Neural cell (in vitro differentiated cells): ENCODE measurements around the gene PLCB4. TPM values are rescaled to one million over a fixed set of nuclear protein-coding genes. Genes with fewer than 3 reads are reported as not detected.

Experiments
- H2AFZ ChIP-seq: fragments of 200-600, 300-800 bp; sonication (generic), shearing (Covaris generic); 2 replicates; pipeline ENCODE4 v1.6.0; 2014; ENCODE audit warnings: low read depth, mild to moderate bottlenecking, antibody characterized with exemption, low read length, moderate library complexity
- H3F3A ChIP-seq: fragments of 200-600 bp; shearing (Covaris generic); 2 replicates; pipeline ENCODE4 v1.6.1; 2016; ENCODE audit warnings: mild to moderate bottlenecking, moderate library complexity, mixed read lengths, antibody characterized with exemption, low read length; ENCODE audit not compliant: insufficient read depth, poor library complexity, severe bottlenecking
- H3K27ac ChIP-seq: fragments of 200-600, 300-800 bp; sonication (generic), shearing (Covaris generic); 2 replicates; pipeline ENCODE4 v1.5.1; 2014; ENCODE audit warnings: mild to moderate bottlenecking, low read length, moderate library complexity
- H3K27me3 ChIP-seq: fragments of 300-800, 200-600 bp; sonication (generic), shearing (Covaris generic); 2 replicates; pipeline ENCODE4 v1.6.0; 2014; ENCODE audit warnings: mild to moderate bottlenecking, low read depth, low read length, moderate library complexity; ENCODE audit not compliant: insufficient read depth
- H3K36me3 ChIP-seq: fragments of 300-800, 200-600 bp; sonication (generic), shearing (Covaris generic); 2 replicates; pipeline ENCODE4 v1.5.1; 2014; ENCODE audit warnings: mild to moderate bottlenecking, antibody characterized with exemption, low read length, moderate library complexity; ENCODE audit not compliant: insufficient read depth
- H3K4me2 ChIP-seq: fragments of 300-800, 200-600 bp; sonication (generic), shearing (Covaris generic); 2 replicates; pipeline ENCODE4 v1.6.0; 2014; ENCODE audit warnings: mild to moderate bottlenecking, low read length
- H3K4me3 ChIP-seq: fragments of 300-800, 200-600 bp; sonication (generic), shearing (Covaris generic); 2 replicates; pipeline ENCODE4 v1.5.1; 2014; ENCODE audit warnings: mild to moderate bottlenecking, low read length, moderate library complexity
- H3K79me2 ChIP-seq: fragments of 200-600 bp; shearing (Covaris generic); replicated peaks from 2 replicates; pipeline ENCODE4 v1.6.0; 2014; ENCODE audit warnings: mild to moderate bottlenecking, low read length, moderate library complexity; ENCODE audit not compliant: insufficient read depth
- H3K9ac ChIP-seq: fragments of 300-800, 200-600 bp; sonication (generic), shearing (Covaris generic); 2 replicates; pipeline ENCODE4 v1.6.1; 2016; ENCODE audit warnings: mild to moderate bottlenecking, low read length, mixed read lengths
- H3K9me2 ChIP-seq: fragments of 200-600 bp; shearing (Covaris generic); 2 replicates; pipeline ENCODE4 v1.6.1; 2016; ENCODE audit warnings: mild to moderate bottlenecking, low read length, mixed read lengths; ENCODE audit not compliant: insufficient read depth
- H3K9me3 ChIP-seq: fragments of 200-600, 300-800 bp; sonication (generic), shearing (Covaris generic); 2 replicates; pipeline ENCODE4 v1.6.1; 2016; ENCODE audit warnings: mild to moderate bottlenecking, mixed run types, low read length, moderate library complexity, mixed read lengths
- H4K20me1 ChIP-seq: fragments of 200-600 bp; shearing (Covaris generic); 2 replicates; pipeline ENCODE4 v1.6.1; 2016; ENCODE audit warnings: mild to moderate bottlenecking, mixed run types; ENCODE audit not compliant: insufficient read depth
- EP300 ChIP-seq: fragments of 450-650 bp; conservative IDR thresholded peaks from 2 replicates; pipeline ENCODE4 v1.6.1; 2014; ENCODE audit warnings: antibody characterized with exemption, mild to moderate bottlenecking, moderate library complexity; ENCODE audit not compliant: poor library complexity, severe bottlenecking
- EZH2 ChIP-seq: fragments of 200-600, 300-800 bp; shearing (Covaris generic), sonication (generic); IDR thresholded peaks from 2 replicates; pipeline ENCODE4 v1.6.1; 2014; ENCODE audit warnings: antibody characterized with exemption, low read length, borderline replicate concordance, mild to moderate bottlenecking; ENCODE audit not compliant: insufficient read depth, poor library complexity, severe bottlenecking
- MXI1 ChIP-seq: fragments of 450-650 bp; conservative IDR thresholded peaks from 2 replicates; pipeline ENCODE4 v1.6.1; 2014; ENCODE audit warnings: antibody characterized with exemption, mild to moderate bottlenecking; ENCODE audit not compliant: poor library complexity, severe bottlenecking
- POLR2AphosphoS5 ChIP-seq: IDR thresholded peaks from 2 replicates; pipeline ENCODE4 v1.6.1; 2012
- RAD21 ChIP-seq: fragments of 450-650 bp; conservative IDR thresholded peaks from 2 replicates; pipeline ENCODE4 v1.6.1; 2014; ENCODE audit warnings: antibody characterized with exemption, mild to moderate bottlenecking, moderate library complexity
- SMC3 ChIP-seq: fragments of 450-650 bp; conservative IDR thresholded peaks from 2 replicates; pipeline ENCODE4 v1.6.1; 2014; ENCODE audit warnings: antibody characterized with exemption, mild to moderate bottlenecking, moderate library complexity; ENCODE audit not compliant: poor library complexity
- TAF1 ChIP-seq: IDR thresholded peaks from 2 replicates; pipeline ENCODE4 v1.6.1; 2012; ENCODE audit warnings: low read depth
- polyA plus RNA-seq: library from polyadenylated mRNA; depleted of rRNA; stranded (reverse); fragments of >200 nt; gene quantifications from 2 replicates; pipeline ENCODE4 v1.2.3, GENCODE V29; 2014
- TF ChIP-seq, protein P1 (sequence below): IDR thresholded peaks from 2 replicates; pipeline ENCODE4 v1.6.1; 2012; ENCODE audit warnings: borderline replicate concordance
- TF ChIP-seq, protein P2 (sequence below): fragments of 450-650 bp; IDR thresholded peaks from 2 replicates; pipeline ENCODE4 v1.5.1; 2014; ENCODE audit warnings: antibody characterized with exemption, mild to moderate bottlenecking, moderate library complexity; ENCODE audit not compliant: poor library complexity, severe bottlenecking

PLCB4 gene
- polyA plus RNA-seq, 1 donor from 2014 or later: 13.1 TPM

DNA sequence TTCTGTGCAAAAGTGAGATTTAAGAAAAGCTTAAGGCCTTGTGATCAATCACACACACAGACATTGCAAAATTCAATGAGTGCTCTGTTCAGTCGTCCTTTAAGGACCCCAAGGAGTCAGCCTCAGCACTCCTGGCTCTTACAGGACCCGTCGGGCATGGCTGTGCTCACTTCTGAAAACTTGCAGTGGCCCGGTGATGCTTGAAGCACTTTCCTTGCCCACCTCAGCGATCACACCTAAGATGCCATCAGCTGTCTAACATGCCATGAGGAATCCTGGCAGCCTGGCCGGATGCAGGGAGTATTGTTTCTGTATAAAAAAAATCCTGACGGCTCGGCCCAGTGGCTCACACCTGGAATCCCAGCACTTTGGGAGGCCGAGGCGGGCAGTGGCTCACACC lies 344.1 kb downstream of the PLCB4 start:
- no peaks in the 10 kb centered on the region for H3F3A ChIP-seq
- H4K20me1 ChIP-seq: no peaks in the 10 kb centered on the region
- no peaks in the 10 kb centered on the region for H3K36me3 ChIP-seq
- no peak overlapping the region for H3K9ac ChIP-seq
- TF ChIP-seq MXI1 (no peak), EZH2 (no peak)
- TF ChIP-seq, protein P1, sequence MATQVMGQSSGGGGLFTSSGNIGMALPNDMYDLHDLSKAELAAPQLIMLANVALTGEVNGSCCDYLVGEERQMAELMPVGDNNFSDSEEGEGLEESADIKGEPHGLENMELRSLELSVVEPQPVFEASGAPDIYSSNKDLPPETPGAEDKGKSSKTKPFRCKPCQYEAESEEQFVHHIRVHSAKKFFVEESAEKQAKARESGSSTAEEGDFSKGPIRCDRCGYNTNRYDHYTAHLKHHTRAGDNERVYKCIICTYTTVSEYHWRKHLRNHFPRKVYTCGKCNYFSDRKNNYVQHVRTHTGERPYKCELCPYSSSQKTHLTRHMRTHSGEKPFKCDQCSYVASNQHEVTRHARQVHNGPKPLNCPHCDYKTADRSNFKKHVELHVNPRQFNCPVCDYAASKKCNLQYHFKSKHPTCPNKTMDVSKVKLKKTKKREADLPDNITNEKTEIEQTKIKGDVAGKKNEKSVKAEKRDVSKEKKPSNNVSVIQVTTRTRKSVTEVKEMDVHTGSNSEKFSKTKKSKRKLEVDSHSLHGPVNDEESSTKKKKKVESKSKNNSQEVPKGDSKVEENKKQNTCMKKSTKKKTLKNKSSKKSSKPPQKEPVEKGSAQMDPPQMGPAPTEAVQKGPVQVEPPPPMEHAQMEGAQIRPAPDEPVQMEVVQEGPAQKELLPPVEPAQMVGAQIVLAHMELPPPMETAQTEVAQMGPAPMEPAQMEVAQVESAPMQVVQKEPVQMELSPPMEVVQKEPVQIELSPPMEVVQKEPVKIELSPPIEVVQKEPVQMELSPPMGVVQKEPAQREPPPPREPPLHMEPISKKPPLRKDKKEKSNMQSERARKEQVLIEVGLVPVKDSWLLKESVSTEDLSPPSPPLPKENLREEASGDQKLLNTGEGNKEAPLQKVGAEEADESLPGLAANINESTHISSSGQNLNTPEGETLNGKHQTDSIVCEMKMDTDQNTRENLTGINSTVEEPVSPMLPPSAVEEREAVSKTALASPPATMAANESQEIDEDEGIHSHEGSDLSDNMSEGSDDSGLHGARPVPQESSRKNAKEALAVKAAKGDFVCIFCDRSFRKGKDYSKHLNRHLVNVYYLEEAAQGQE: no peak
- no peak overlapping the region for H3K4me3 ChIP-seq
- H3K79me2 ChIP-seq: no peaks in the 10 kb centered on the region
- H2AFZ ChIP-seq: no peak overlapping the region
- no peaks in the 10 kb centered on the region for H3K27me3 ChIP-seq
- no peaks in the 10 kb centered on the region for H3K9me2 ChIP-seq
- no peaks in the 10 kb centered on the region for H3K9me3 ChIP-seq
- H3K4me2 ChIP-seq: no peak overlapping the region
- no peak overlapping the region for H3K27ac ChIP-seq

DNA sequence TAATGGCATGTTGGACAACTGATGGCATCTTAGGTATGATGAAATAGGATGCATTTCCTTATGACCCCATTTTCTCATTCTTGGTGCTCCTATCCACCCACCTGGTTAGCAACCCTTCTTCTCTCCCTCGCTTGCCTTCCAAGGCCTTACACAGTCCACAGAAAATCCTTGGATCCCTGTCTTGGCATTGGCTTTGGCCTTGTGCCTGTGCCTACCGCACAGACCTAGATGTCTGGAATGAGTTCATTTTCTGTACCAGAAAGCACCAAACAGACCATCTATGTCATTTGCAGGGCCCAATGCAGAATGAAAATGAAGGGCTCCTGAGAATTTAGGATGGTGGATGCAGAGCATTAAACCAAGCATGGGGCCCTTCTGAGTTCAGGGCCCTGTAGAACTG lies 346.5 kb downstream of the PLCB4 start:
- Histone ChIP-seq H4K20me1 (no peaks in the 10 kb centered on the region), H3K36me3 (no peaks in the 10 kb centered on the region), H3K79me2 (no peaks in the 10 kb centered on the region), H3K9ac (no peak overlapping the region), H3K4me3 (no peak overlapping the region), H2AFZ (no peak overlapping the region), H3K27ac (no peak overlapping the region), H3K4me2 (no peak overlapping the region), H3F3A (no peaks in the 10 kb centered on the region), H3K9me3 (no peaks in the 10 kb centered on the region), H3K9me2 (no peaks in the 10 kb centered on the region), H3K27me3 (no peaks in the 10 kb centered on the region)
- TF ChIP-seq, protein P2, sequence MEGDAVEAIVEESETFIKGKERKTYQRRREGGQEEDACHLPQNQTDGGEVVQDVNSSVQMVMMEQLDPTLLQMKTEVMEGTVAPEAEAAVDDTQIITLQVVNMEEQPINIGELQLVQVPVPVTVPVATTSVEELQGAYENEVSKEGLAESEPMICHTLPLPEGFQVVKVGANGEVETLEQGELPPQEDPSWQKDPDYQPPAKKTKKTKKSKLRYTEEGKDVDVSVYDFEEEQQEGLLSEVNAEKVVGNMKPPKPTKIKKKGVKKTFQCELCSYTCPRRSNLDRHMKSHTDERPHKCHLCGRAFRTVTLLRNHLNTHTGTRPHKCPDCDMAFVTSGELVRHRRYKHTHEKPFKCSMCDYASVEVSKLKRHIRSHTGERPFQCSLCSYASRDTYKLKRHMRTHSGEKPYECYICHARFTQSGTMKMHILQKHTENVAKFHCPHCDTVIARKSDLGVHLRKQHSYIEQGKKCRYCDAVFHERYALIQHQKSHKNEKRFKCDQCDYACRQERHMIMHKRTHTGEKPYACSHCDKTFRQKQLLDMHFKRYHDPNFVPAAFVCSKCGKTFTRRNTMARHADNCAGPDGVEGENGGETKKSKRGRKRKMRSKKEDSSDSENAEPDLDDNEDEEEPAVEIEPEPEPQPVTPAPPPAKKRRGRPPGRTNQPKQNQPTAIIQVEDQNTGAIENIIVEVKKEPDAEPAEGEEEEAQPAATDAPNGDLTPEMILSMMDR: no peak
- no peak for TF ChIP-seq EZH2
- TF ChIP-seq, protein P1: no peak
- TF ChIP-seq TAF1: no peak
- TF ChIP-seq EP300: no peak
- no peak for TF ChIP-seq MXI1
- no peak for TF ChIP-seq RAD21
- TF ChIP-seq POLR2AphosphoS5: no peak
- no peak for TF ChIP-seq SMC3
